ENCODE measurements around the gene UGT1A7. TPM values are rescaled to one million over a fixed set of nuclear protein-coding genes. Genes with fewer than 3 reads are reported as not detected.
A peak's percentile ranks its signal among the peaks of the same experiment; 100 is the strongest.

Gene UGT1A7
- total RNA-seq, 2 experiments from 2014 or later = not detected

DNA sequence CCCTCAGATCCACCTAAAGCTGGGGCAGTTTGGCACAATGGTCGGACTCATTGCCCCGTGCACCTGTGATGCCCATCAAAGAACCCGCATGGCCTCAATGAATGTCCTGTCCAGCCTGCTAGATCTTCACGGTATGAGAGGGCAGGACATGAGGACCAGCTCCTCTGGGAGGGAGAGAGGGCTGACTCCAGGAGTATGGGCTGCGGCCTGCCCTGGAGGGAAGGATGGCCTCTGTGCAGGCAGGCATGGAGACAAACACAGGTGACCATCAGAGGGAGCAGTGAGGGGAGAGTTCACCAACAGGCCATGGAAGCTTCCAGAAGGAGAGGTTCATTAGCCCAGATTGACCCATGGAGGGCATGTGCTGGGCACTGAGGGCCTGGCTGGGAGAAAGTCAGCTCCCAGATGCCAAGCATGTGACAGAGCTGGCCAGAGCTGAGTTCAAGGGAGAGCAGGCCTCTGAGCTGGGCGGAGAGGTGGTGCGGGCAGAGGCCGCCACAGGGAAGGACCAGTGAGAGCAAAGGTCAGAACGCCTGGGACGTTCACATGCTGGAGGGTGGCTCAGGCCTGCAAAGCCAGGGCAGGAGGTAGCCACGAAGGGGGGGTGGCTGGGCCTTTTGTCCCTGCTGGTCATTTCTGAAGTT, 136.4 kb downstream of the UGT1A7 start:
- H3K36me3 ChIP-seq (ENCODE audit: insufficient read depth, low read length) = no peaks in the 10 kb centered on the region
- H3K27me3 Mint-ChIP-seq = peaks cover 7% of the 10 kb centered on the region
- CTCF ChIA-PET = no interaction called here
- peaks cover 0 to 5% of the 10 kb centered on the region in 2 experiments for H3K27me3 ChIP-seq (ENCODE audit: control insufficient read depth in 1 of 2, insufficient read depth in 2 of 2, low read length in 2 of 2)
- no peak overlapping the region for H3K4me3 ChIP-seq (ENCODE audit: low read length)
- TF ChIP-seq, protein P1, sequence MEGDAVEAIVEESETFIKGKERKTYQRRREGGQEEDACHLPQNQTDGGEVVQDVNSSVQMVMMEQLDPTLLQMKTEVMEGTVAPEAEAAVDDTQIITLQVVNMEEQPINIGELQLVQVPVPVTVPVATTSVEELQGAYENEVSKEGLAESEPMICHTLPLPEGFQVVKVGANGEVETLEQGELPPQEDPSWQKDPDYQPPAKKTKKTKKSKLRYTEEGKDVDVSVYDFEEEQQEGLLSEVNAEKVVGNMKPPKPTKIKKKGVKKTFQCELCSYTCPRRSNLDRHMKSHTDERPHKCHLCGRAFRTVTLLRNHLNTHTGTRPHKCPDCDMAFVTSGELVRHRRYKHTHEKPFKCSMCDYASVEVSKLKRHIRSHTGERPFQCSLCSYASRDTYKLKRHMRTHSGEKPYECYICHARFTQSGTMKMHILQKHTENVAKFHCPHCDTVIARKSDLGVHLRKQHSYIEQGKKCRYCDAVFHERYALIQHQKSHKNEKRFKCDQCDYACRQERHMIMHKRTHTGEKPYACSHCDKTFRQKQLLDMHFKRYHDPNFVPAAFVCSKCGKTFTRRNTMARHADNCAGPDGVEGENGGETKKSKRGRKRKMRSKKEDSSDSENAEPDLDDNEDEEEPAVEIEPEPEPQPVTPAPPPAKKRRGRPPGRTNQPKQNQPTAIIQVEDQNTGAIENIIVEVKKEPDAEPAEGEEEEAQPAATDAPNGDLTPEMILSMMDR (IDR thresholded peaks at IDR 0.05) = no peak
- intact Hi-C loops (cut with DNase I, micrococcal nuclease) = no loop called here
- H3K4me1 ChIP-seq (ENCODE audit: insufficient read depth, low read length) = no peaks in the 10 kb centered on the region
- peaks cover 0 to 13% of the 10 kb centered on the region in 2 experiments for H3K9me3 ChIP-seq (ENCODE audit: control insufficient read depth in 1 of 2, insufficient read depth in 1 of 2, low read length in 2 of 2)
- no peak overlapping the region for H3K27ac ChIP-seq (ENCODE audit: low read depth in 1 of 2, low read length in 2 of 2)
- no peak for ATAC-seq (ENCODE audit: poor library complexity)
- no peaks in the 10 kb centered on the region for H3K9me3 Mint-ChIP-seq
- no peak overlapping the region for H3K27ac Mint-ChIP-seq
- no peaks in the 10 kb centered on the region for H3K36me3 Mint-ChIP-seq (ENCODE audit: low read depth)
- POLR2A ChIA-PET = no interaction called here
- H3K4me1 Mint-ChIP-seq (ENCODE audit: low read depth) = no peaks in the 10 kb centered on the region
- DNase-seq = peak in 1 of 14 experiments; percentile 19
- H3K4me3 Mint-ChIP-seq = no peak overlapping the region

DNA sequence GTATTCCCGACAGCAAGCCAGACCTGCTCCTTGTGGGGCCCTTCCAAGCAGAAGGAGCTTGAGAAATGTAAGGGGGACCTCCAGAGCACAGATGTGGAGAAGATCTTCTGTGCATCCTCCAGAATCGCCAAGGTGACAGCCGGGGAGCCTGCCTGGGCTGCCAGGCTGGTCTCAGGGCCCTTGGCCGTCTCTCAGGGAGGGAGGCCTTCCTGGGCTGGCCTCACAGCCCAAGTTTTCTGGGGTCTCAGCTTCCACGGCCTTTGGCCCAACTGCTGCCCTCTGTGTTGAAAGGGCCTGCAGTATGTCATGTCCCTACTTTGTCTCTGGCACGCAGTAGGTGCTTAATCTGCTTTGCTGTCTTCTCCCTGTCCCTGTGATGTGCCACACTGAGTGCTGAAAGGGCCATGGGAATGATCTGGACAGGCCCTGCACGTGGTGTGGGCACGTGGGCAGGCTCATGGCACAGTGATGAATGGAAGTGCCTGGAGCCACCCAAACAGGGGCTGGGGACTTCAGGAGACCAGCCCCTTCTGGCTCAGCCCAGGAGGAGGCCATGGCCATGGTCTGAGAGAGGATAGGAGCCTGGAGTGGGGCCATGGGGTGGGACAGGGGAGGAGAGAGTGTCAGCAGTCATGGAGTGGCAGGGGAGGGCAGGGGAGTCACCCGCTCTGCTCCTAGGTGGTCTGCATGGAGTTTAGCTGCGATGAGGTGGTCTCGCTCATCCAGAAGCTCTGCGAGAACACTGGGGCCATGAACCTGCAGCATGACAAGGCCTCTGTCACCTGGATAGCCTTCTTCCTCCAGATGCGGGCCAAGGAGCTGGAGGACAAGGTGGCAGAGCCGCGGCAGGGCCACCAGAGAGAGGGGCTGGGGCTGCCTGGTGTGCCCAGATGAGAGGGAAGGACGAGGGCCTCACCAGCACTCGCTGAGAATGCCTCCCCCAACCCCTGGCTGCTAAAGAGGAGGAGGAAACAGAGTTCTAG, 137.2 kb downstream of the UGT1A7 start:
- Histone ChIP-seq H3K9me3 (ENCODE audit: control insufficient read depth in 1 of 2, insufficient read depth in 1 of 2, low read length in 2 of 2) (peaks cover 0 to 13% of the 10 kb centered on the region in 2 experiments), H3K4me1 (ENCODE audit: insufficient read depth, low read length) (no peaks in the 10 kb centered on the region), H3K27ac (ENCODE audit: low read depth in 1 of 2, low read length in 2 of 2) (no peak overlapping the region), H3K27me3 (ENCODE audit: control insufficient read depth in 1 of 2, insufficient read depth in 2 of 2, low read length in 2 of 2) (peaks cover 0 to 5% of the 10 kb centered on the region in 2 experiments), H3K4me3 (ENCODE audit: low read length) (no peak overlapping the region), H3K36me3 (ENCODE audit: insufficient read depth, low read length) (no peaks in the 10 kb centered on the region)
- no peak overlapping the region for H3K4me3 Mint-ChIP-seq
- POLR2A ChIA-PET = no interaction called here
- peak in 1 of 14 experiments; percentile 25 for DNase-seq
- H3K9me3 Mint-ChIP-seq = no peaks in the 10 kb centered on the region
- H3K27ac Mint-ChIP-seq = no peak overlapping the region
- intact Hi-C loops (cut with DNase I, micrococcal nuclease) = no loop called here
- H3K27me3 Mint-ChIP-seq = peaks cover 7% of the 10 kb centered on the region
- TF ChIP-seq, protein P1 (IDR thresholded peaks at IDR 0.05) = no peak
- CTCF ChIA-PET = no interaction called here
- no peaks in the 10 kb centered on the region for H3K36me3 Mint-ChIP-seq (ENCODE audit: low read depth)
- no peaks in the 10 kb centered on the region for H3K4me1 Mint-ChIP-seq (ENCODE audit: low read depth)
- ATAC-seq (ENCODE audit: poor library complexity) = no peak

GRCh38 chr2:233819884-233820773, 138.4 kb downstream of the UGT1A7 start:
- no peak overlapping the region for H3K4me3 ChIP-seq (ENCODE audit: low read length)
- no peak for ATAC-seq (ENCODE audit: poor library complexity)
- TF ChIP-seq, protein P1 (IDR thresholded peaks at IDR 0.05) = no peak
- ChIA-PET CTCF (no interaction called here), POLR2A (no interaction called here)
- Mint-ChIP-seq H3K4me3 (no peak overlapping the region), H3K27ac (no peak overlapping the region), H3K9me3 (no peaks in the 10 kb centered on the region), H3K4me1 (ENCODE audit: low read depth) (no peaks in the 10 kb centered on the region), H3K36me3 (ENCODE audit: low read depth) (no peaks in the 10 kb centered on the region), H3K27me3 (peaks cover 7% of the 10 kb centered on the region)
- intact Hi-C loops (cut with DNase I, micrococcal nuclease) = no loop called here
- no peaks in the 10 kb centered on the region for H3K4me1 ChIP-seq (ENCODE audit: insufficient read depth, low read length)
- no peak overlapping the region for H3K27ac ChIP-seq (ENCODE audit: low read depth in 1 of 2, low read length in 2 of 2)
- no peaks in the 10 kb centered on the region for H3K36me3 ChIP-seq (ENCODE audit: insufficient read depth, low read length)
- peaks cover 0 to 8% of the 10 kb centered on the region in 2 experiments for H3K9me3 ChIP-seq (ENCODE audit: control insufficient read depth in 1 of 2, insufficient read depth in 1 of 2, low read length in 2 of 2)
- H3K27me3 ChIP-seq (ENCODE audit: control insufficient read depth in 1 of 2, insufficient read depth in 2 of 2, low read length in 2 of 2) = peaks cover 0 to 5% of the 10 kb centered on the region in 2 experiments
- peak in 1 of 14 experiments; percentile 20 for DNase-seq
